GM18868 (cell line): Measurements from ENCODE around the gene DUOX1.
"Not testable (repeated sequence)": the region's sequence is repeated elsewhere in the genome, so short reads cannot be mapped to it uniquely, and the experiment has no call there.

Experiments used
- ATAC-seq: cut with Tn5 transposase; IDR thresholded peaks from one replicate; pipeline ENCODE4 v1.9.1; 2021; ENCODE audit warnings: mild to moderate bottlenecking, moderate library complexity; ENCODE audit not compliant: unreplicated experiment

The DUOX1 gene

DNA sequence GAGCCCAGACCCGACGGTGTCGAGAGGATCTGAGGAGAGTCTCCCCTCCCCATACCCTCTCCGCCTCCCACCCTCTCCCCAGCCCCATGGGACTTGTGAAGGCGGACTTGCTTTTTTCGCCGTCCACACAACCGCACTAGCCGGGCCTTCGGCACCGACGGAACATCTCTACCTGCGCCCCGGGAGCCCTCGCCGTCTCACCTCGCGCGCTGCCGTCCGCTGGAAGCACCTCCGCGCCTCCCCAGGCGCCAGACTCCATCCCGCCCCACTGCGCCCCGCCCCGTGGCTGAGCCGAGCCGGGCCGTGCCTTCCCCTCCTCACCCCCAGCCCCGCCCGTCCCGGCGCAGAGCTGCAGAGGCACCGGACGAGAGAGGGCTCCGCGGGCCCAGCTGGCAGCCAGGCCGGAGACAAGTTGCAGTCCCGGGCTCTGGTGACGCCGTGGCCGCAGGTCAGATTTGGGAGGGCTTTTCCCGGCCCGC, at the start of gene DUOX1, which contains the start of gene DUOXA1:
Gene DUOX1, plus strand, starts transcription at position 344 of the 479 bp plus-strand sequence. CDS start 1,973 bp downstream, outside the sequence.
Gene DUOXA1, minus strand, starts transcription at position 229 of the 479 bp plus-strand sequence. CDS start 6,865 bp downstream, outside the sequence.
- no peak for ATAC-seq

DNA sequence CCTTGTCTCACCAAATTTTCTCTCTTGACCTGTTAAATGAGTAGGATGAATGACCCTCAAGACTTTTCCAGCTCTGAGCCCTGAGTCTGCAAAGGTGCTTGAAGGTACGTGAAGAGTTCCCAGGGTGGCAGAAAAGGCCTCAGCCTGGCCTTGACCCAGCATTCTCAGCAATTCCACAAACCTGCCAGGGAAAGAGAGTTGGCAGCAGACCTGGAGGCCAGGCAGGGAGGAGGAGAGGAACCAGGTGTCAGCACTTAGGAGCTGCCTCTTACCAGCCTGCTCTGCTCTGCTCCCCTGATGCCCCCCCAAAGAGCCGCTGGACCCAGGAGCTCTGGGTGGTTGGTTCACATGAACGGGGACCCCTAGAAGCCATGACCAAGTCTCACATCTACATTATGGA, 49.2 kb upstream of the DUOX1 start:
- ATAC-seq = not testable (repeated sequence)

DNA sequence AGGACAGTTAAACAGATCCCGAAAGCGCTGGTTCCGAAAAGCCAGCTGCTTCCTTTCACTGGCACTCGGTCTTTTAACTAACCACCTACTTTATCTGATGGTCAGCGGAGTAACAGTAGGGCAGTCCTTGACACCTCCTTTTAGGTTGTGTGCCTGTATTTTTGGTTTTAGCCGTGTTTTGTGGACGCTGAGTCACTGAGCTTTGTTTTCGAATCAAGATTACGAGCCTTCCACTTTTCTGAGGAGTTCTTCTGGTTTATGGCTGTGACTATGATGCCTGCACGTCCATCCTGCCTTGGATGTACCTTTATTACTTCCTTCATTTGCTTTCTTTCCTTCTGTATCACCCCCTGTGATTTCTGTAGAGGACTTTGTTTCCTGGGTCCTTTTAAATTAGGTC, 47.4 kb upstream of the DUOX1 start:
- ATAC-seq = not testable (repeated sequence)

DNA sequence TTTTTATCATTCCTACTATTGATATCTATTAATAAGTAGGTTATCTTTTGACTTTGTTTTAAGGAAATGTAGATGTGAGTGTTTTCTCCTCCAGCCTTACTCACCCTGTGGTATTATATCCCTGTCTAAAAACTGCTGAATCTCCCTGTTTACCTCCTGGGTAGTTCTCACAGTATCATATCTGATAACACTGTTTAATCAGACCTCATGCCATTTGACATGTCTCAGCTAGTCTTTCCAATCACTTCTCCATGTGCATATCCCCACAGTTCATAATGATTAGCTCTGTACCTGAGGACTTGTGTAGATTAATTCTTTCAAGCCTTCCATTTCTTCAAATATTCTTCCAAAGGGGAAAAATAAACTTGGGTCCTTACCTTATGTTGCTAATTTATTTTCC, 46.6 kb upstream of the DUOX1 start:
- ATAC-seq = no peak

DNA sequence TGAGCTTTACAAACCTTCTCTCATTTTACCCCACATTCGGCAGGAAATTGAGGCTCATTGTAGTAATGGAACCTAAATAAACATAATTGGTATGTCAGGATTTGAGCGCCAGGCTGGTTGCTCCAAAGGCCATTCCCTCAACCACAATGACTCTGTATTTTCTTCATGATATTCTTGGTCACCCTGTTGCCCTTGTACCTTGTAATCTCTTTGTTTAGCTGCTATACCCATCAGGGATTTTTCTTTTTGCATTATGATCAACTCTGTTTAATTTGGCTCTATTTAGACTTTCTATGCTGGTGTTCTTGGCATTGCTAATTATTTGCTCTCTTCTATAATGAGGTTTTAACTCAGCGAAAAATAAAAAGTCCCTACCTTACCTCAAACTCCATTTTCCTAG, 45.6 kb upstream of the DUOX1 start:
- ATAC-seq = no peak

DNA sequence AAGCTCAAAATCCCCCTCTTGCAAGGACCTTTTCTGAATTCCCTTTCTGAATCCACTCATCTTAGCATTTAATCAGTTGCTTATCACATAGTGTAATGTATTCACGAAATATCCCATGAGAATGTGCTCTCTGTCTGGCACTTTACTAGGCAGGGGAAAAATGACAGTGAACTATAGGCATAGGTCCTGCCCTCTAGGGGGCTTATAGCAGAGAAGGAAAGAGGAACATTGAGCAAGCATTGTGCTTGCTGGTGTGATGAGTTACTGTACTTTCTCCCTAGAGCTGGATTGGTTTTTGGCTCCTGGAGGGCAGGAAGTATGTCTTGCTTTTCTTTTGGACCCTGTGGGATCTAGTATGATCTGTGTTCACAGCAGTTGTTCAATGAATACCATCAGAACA, 42.3 kb upstream of the DUOX1 start:
- no peak for ATAC-seq

DNA sequence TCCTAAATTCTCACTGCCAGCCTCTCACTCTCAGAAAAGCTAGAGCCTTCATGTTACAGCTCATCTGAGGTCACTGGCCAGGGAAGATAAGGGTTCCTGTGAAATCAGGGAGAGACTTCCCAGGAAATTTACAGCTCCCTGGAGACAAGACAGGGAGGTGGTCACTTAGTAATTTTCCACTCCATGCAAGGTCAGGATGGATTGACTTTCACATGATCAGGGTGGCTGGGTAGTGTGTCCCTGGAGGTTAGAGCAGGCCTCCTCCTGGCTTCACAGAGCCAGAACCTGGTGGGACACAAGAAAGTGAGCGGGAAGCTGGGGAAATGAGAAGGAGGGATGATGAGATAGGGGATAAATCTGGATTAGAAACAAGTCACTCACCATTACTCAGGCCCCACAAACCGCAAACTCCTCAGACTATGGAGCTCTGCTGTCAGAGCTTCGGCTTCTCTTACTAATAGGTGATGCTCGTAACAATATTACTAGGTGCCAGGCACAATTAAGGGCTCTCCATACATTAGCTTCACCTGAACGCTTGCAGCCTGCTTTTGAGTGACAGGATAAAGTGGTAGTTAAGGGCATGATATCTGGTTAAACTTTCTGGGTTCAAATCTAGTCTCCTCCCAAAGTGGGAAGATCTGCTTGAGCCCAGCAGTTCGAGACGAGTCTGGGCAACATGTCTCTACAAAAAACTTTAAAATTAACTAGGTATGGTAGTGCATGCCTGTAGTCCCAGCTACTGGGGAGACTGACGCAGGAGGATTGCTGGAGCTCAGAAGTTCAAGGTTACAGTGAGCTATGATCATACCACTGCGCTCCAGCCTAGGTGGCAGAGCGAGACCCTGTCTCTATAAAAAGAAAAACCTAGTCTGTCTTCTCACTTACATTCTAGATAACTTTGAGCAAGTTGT, 40.7 kb upstream of the DUOX1 start:
- no peak for ATAC-seq

DNA sequence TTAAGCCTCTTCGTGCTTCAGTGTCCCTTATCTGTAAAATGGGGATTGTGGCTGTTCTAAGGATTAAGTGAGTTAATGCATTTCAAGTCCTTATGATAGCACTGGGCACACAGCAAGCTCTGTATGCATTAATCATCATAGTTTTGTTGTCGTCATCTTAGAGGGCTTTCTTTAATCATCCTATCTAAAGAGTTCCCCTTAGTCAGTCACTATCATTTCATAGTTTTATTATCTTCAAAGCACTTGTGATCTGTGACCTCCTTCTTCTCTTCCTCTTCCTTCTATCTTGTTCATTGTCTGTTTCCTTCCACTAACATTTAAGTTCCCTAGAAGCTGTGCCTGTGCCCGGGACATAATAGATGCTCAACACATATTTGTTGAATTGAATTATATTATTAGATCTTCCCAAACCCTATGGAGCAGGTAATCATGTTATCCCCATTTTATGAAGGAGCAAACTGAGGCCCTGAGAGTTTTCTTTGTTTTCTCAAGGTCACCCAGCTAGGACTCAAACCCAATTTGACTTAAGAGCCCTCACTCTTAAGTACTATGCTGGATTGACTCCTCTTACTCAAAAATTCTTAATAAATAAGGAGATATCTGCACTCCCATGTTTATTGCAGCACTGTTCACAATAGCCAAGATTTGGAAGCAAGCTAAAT, 40.0 kb upstream of the DUOX1 start:
- ATAC-seq = no peak

DNA sequence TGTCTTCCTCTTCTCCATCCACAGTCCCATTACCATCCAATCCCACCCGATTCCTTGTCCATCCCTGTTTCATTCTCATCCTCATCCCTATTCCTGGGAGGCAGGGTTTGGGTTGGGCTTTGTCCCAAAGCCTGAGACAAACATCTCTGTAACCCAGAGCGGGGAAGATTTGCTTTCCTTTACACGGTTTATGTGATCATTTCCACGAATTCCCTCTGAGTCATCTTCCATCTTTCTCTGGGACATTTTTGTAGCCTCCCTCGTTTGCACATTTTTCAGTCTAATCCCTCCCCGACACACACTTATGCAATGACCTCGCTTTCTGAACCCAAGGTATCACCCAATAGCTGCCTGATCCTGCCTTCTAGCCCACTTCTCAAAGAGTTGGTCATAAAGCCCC, 38.6 kb upstream of the DUOX1 start:
- no peak for ATAC-seq

DNA sequence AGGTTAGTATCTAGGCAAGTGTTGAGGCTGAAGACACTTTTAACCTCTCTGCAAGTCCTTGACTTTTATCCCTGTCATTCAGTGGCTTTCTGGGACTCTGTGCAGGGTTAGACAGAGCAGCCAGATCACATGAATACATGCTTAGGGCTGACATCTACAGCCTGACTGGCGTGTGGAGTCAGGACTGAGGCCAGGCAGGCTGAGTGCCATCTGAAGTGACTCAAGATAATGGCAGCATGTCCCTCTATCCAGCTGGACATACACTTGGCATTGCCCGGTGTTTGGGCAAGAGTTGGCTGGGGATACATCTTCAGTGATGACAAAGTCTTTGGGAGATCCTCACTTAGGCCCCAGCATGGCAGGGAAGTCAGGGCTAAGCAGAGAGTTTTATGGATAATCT, 38.2 kb upstream of the DUOX1 start:
- ATAC-seq = no peak

DNA sequence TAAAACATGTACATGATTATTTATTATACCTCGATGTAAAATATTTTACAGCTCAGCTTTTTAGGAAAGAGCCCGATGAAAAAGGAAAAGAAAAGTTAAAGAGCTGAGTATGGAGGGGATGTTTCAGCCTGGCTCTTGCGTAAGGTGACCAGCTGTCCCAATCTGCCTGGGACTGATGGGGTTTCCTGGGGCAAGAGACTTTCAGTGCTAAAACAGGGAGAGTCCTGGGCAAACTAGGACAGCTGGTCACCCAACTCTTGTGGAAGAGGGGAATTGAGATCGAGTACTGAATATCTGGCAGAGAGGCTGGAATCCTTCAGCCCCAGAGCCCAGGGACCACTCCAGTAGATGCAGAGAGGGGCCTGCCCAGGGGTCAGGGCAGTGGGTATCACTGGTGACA, 36.8 kb upstream of the DUOX1 start:
- no peak for ATAC-seq

DNA sequence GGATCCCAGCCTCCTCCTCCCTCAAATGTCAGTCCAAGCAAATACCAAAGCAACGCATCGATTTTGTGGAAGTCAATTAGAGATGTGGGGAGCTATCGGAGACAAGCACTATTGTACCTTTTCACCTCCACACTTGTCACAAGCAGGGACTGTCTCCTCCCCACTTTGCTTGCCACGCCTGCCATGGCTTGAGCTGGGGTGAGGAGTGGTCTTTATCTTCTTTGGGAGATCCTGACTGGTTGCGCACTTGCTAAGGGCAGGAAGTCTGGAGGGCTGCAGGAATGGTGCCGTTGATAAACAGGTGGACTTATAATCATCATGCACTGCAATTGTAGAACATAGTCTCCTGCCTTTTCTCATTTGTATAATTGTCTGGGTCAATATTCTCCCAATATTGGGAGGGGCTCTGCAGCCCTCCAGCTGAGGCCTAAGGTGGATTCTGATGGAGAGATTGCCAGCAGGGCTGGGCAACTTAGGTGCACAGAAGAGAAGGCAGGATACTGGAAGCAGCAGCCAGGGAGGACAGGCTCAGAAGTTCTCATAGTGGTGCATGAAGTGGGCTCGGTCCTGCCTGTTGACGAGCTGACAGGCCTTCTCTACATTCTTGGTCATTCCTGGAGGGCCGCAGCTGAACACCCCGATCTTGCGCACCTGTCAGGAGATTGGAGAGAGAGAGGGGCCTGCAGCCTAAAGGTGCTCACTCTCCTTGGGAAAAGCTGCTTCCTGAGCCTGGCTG, 36.0 kb upstream of the DUOX1 start:
- ATAC-seq = no peak

DNA sequence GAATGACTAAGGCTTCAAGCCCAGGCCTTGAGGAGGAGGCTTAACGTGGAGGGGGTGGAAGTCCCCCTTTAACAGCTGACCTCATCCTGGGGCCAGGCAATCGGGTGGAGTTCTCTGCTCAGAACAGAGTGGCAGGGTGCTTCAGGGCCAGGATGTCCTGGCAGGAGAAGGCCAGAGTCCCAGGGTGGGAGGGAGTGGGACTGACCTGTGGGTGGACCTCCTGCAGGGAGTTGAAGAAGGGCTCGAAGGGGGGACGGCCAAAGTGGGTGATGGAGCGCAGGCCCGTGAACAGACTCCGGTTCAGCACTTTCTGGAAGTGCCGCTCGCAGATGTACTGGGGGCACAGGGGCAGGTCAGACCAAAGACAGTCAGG, 35.5 kb upstream of the DUOX1 start:
- ATAC-seq = no peak

DNA sequence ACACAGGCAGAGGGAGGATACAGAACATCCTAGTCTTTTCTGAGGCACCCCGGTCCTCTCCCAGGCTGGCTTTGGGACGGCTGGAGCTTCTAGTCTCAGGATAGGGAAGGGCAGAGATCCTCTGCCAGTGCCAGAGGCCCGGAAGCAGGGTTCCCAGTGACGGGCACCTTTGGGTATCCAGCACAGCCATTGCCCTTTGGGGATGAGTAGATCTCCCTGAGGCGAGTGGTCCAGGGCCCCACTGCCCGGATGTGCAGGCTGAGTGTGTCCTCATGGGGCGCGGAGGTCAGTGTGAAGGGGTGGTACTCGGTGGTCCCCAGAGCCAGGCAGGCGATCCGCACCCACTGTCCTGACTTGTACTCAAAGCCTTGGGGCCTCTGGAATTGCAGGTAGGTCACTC, 34.1 kb upstream of the DUOX1 start:
- no peak for ATAC-seq

DNA sequence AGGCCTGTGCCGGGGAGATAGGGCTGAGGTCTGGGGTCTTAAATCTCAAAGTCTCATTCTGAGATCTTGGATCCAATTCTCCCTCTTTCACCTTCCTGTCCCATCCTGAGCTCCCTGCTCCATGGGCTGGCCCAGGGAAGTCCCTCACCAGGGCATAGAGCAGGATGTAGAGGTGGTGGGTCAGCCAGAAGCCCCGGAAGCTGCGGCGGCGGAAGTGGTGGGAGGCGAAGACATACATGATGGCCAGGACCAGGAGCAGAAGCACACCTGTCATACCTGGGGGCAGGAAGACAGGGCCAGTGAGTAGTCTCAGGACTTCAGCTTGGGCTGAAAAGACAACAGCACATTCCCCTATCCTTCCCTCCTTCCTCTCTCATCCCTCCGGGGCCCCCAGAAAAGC, 32.3 kb upstream of the DUOX1 start:
- ATAC-seq = no peak

DNA sequence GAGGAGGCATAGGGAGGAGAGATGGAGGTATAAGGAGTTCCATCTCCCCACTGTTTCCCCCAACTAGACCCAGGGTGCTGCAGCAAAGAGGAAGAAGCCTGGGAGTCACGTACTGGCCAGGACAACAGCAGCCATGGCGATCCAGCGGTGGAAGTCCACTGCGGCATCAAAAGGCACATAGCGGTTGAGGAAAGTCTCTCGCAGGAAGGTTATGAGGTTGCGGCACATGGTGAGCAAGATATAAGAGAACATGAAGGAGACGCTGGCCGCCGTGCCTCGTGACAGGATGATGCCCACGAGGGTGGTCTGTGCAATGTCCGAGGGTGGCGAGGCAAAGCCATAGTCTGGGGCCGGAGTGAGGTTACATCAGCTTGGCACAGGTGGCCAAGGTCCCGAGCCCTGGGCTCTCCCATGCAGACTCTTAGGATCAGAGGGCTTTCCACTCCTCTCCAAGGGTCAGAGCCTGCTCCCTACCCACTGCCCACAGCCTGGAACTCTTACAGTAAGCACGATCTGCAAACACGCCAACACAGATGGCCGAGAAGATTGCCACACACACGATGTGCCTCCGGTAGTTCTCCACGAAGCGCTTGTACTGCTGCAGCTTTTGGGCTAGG, 30.1 kb upstream of the DUOX1 start:
- ATAC-seq = no peak

DNA sequence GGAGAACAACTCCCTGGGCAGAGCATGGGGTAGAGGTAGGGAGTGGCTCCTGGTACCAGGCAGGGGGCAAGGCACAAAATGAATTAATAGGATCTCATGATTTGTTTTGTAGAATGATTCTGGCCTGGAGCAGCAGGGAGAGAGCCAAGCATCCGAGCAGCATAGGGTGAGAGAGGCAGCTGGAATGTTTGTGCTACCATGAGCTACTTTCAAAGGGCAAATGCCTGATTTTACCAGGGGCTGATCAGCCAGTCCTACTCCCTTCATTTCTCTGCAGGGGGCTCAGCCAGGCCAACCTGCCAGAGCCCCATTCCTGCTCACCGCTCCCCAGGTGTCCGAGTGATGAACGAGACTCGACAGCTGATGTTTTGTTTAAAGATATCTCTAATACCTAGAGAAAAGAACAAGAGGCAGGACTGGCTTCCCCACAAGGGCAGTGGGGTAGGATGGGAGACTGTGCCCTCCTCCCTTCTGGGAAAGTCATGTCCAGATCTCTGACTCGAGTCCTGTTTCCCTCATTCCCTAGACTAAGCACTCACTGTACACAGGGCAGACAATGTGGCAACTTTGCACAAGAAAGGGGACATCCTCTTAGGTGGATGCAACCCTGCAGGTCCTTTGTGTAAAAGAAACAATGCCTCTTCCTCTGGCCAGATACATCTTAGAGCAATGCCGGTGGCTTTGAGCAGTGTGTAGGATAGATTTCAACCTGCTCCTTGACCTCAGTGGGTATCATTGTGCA, 28.7 kb upstream of the DUOX1 start:
- ATAC-seq = no peak

DNA sequence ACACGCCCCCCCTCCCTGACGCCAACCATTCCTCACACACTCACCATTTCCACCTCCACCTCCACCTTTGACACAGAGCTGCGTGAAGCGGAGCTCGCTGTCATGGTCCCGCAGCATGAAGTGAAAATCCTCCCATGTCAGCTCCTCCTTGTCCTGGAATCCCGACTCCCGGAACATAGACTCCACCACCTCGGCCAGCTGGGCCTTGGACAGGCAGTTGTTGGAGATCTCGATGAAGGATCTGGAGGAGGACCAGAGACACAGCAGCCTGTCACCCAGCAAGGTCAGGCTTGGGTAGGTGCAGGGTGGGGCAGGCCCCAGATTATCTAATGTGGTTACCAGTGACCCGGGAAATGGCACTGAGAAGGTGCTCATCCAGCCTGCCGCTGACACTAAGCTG, 28.0 kb upstream of the DUOX1 start:
- ATAC-seq = no peak

DNA sequence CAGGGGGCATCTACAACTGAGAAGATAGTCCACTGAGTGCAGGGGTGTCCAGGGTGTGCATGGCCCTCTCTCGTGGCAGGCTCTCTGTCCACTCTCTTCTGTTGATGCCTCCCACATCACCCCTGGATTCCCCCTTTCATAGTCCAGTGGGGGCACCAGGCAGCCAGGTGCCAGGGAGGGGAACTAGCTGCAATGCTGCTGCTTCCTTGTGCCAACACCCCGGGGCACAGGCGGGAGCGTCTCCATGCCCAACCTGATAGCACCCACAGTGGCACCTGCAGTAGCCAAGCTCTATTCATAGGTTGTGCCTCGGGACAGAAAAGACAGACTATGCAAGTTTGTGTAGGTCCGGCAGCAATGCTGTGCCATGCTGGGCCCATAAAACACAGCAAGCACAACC, 27.6 kb upstream of the DUOX1 start:
- no peak for ATAC-seq

DNA sequence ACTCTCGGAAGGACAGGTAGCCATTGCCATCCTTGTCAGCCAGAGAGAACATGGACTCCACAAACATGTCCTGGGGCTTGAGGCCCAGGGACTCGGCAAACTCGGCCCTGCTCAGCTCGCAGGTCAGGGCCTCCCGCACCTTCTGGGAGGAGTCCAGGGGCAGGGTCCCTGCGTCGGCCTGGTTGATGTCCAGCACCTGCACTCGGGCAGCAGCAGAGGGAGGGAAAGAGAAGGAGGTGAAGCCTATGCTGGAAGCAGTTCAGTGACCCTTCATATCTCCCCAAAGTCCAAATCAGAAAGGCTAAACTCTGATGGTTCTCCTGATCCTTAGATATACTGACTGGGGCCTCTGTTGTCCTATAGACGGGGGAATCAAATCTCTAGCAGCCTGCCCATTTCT, 25.6 kb upstream of the DUOX1 start:
- ATAC-seq = not testable (repeated sequence)
